ENCODE data around the gene ZNF300. TPM values are rescaled to one million over a fixed set of nuclear protein-coding genes. Genes with fewer than 3 reads are reported as not detected.
"Not testable (repeated sequence)": the region's sequence is repeated elsewhere in the genome, so short reads cannot be mapped to it uniquely, and the experiment has no call there.

The ZNF300 gene
- total RNA-seq, 2 experiments from 2014 or later: 1.1 to 1.2 TPM

DNA sequence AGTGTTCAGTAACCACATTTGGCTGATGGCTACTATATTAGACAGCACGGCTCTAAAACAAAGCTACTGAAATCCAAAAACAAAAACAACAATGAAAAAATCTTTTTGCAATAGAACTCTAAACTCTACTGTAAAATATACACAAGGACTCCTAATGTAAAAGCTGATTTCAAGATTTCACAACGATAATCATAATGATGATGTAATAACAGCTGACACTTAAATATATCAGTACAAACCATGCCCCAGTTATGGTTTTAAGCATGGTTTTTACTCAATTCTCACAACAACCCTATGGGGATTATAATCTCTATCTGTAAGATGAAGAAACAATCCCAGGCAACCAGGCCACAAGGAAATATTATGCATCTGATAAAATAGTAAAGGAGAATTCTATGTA, 3.3 kb downstream of the ZNF300 start:
- TF ChIP-seq, protein P1, sequence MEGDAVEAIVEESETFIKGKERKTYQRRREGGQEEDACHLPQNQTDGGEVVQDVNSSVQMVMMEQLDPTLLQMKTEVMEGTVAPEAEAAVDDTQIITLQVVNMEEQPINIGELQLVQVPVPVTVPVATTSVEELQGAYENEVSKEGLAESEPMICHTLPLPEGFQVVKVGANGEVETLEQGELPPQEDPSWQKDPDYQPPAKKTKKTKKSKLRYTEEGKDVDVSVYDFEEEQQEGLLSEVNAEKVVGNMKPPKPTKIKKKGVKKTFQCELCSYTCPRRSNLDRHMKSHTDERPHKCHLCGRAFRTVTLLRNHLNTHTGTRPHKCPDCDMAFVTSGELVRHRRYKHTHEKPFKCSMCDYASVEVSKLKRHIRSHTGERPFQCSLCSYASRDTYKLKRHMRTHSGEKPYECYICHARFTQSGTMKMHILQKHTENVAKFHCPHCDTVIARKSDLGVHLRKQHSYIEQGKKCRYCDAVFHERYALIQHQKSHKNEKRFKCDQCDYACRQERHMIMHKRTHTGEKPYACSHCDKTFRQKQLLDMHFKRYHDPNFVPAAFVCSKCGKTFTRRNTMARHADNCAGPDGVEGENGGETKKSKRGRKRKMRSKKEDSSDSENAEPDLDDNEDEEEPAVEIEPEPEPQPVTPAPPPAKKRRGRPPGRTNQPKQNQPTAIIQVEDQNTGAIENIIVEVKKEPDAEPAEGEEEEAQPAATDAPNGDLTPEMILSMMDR (IDR thresholded peaks at IDR 0.05): no peak
- Mint-ChIP-seq H3K9me3 (peaks cover 52% of the 10 kb centered on the region), H3K4me3 (no peak overlapping the region), H3K36me3 (ENCODE audit: low read depth) (peaks cover 46% of the 10 kb centered on the region), H3K27me3 (peaks cover 18% of the 10 kb centered on the region), H3K4me1 (ENCODE audit: low read depth) (peaks cover 4% of the 10 kb centered on the region), H3K27ac (no peak overlapping the region)
- ChIA-PET CTCF (no interaction called here), POLR2A (no interaction called here)
- no peak for ATAC-seq
- DNase-seq: no peak
- intact Hi-C loops (cut with micrococcal nuclease): no loop called here

DNA sequence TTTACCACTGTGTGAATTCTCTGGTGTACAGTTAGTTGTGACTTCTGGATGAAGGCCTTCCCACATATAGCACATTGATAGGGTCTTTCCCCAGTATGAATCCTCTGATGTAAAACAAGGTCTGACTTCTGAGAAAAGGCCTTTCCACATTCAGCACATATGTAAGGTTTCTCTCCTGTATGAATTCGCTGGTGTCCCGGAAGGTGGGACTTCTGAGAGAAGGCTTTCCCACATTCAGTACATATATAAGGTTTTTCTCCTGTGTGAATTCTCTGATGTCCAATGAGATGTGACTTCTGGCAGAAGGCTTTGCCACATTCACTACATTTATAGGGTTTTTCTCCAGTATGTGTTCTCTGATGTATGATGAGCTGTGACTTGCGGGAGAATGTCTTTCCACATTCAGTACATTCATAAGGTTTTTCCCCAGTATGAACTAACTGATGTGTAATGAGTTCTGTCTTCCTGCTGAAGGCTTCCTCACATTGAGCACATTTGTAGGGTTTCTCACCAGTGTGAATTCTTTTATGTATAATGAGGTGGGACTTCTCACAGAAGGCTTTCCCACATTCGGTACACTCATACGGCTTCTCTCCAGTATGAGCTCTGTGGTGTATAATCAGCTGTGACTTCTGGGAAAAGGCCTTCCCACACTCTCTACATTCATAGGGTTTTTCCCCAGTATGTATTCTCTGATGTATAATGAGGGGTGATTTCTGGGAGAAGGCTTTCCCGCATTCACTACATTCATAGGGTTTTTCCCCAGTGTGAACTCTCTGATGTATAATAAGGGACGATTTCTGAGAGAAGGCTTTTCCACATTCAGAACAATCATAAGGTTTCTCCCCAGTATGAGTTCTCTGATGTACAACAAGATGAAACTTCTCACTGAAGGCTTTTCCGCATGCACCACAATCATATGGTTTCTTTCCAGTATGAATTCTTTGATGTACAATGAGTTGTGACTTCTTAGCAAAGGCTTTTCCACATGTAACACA, 9.1 kb downstream of the ZNF300 start:
- DNase-seq (no peak), ATAC-seq (no peak)
- TF ChIP-seq, protein P1 (IDR thresholded peaks at IDR 0.05): no peak
- H3K4me3 Mint-ChIP-seq: no peak overlapping the region
- intact Hi-C loops (cut with micrococcal nuclease): no loop called here
- H3K27ac Mint-ChIP-seq: no peak overlapping the region
- H3K36me3 Mint-ChIP-seq (ENCODE audit: low read depth): peaks cover 50% of the 10 kb centered on the region
- ChIA-PET CTCF (interaction anchor here (1.0 kb wide), 2 partner anchors 8 to 11 kb away, joined by 3 read pairs; no protein-coding TSS in a partner anchor), POLR2A (no interaction called here)
- H3K9me3 Mint-ChIP-seq: peaks cover 54% of the 10 kb centered on the region
- H3K27me3 Mint-ChIP-seq: no peaks in the 10 kb centered on the region
- H3K4me1 Mint-ChIP-seq (ENCODE audit: low read depth): no peaks in the 10 kb centered on the region

DNA sequence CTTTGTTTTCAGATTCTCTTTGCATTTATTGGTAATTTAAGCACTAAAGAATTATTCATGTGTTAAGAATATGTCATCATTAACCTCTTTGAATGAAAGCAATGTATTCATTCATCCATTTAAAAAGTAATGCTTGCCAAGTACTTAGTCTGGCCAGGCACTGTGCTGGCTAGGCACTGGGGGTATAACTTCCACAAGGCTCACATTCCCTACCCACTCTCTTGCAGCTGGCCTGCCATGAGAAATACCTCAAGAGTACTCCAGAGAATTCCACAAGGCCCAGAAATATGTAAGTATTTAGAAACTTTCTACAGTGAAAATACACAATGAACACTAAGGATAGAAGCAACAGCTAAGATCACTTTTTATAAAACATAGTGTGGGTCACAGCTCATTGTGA, 25.4 kb downstream of the ZNF300 start:
- Mint-ChIP-seq H3K4me1 (ENCODE audit: low read depth) (no peaks in the 10 kb centered on the region), H3K27me3 (no peaks in the 10 kb centered on the region), H3K4me3 (no peak overlapping the region), H3K9me3 (peaks cover 25% of the 10 kb centered on the region), H3K27ac (no peak overlapping the region), H3K36me3 (ENCODE audit: low read depth) (no peaks in the 10 kb centered on the region)
- POLR2A ChIA-PET: no interaction called here
- CTCF ChIA-PET: interaction anchor here (1.0 to 1.3 kb wide), 2 partner anchors 8 to 33 kb away, joined by 3 to 5 read pairs; no protein-coding TSS in a partner anchor
- TF ChIP-seq, protein P1 (IDR thresholded peaks at IDR 0.05): no peak
- DNase-seq (no peak), ATAC-seq (no peak)
- intact Hi-C loops (cut with micrococcal nuclease): no loop called here

DNA sequence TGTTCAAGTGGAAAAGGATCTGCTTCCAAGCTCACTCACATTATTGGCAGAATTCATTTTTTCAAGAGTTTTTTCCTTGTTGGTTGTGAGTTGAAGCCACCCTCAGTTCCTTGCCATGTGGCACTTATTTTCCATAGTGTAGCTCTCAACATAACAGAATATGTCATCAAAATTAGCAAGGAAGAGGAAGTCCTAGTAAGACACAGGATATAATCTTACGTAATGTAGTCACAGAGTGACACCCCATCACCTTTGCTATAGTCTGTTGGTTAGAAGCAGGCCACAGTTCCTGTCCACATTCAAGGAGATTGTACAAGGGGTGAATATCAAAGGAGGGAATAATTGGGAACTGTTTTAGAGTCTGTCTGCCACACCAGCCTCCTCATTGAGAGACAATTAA, 42.7 kb downstream of the ZNF300 start:
- ATAC-seq (no peak), DNase-seq (no peak)
- Mint-ChIP-seq H3K36me3 (ENCODE audit: low read depth) (peaks cover 7% of the 10 kb centered on the region), H3K9me3 (peaks cover 14% of the 10 kb centered on the region), H3K4me1 (ENCODE audit: low read depth) (no peaks in the 10 kb centered on the region), H3K27me3 (peaks cover 1% of the 10 kb centered on the region), H3K4me3 (no peak overlapping the region), H3K27ac (no peak overlapping the region)
- POLR2A ChIA-PET: no interaction called here
- TF ChIP-seq, protein P1 (IDR thresholded peaks at IDR 0.05): no peak
- CTCF ChIA-PET: no interaction called here
- intact Hi-C loops (cut with micrococcal nuclease): no loop called here

DNA sequence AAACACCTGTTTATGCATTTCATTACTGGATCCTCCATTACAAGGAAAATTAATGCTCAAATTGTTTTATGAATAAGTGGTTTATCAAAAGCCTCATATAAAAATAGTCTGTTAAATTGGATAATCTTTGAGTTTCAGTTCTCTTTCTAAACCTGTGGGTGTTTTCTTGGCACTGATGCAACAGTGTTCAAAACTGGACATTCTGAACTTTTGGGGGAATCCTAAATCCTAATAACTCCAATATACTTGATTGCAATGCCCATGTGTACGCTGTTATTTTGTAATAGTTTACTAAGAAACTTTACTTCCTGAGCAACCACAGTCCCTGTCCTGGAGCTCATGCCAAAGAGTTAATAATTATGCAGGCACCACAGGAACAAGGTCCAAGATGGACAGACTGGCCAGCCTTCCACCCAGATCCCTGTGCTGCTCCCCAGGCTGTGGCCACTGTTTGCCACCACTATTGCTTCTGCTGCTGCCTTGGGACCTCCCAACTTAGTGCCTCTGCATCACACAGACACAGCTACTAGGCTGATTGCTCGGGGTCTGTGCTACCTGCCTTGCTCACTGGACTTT, 44.4 kb downstream of the ZNF300 start:
- intact Hi-C loops (cut with micrococcal nuclease): no loop called here
- POLR2A ChIA-PET: no interaction called here
- Mint-ChIP-seq H3K27me3 (peaks cover 1% of the 10 kb centered on the region), H3K4me1 (ENCODE audit: low read depth) (no peaks in the 10 kb centered on the region), H3K36me3 (ENCODE audit: low read depth) (peaks cover 7% of the 10 kb centered on the region), H3K9me3 (peaks cover 7% of the 10 kb centered on the region), H3K27ac (no peak overlapping the region), H3K4me3 (no peak overlapping the region)
- CTCF ChIA-PET: interaction anchor here (2.1 kb wide), 1 partner anchor 13 kb away, joined by 6 read pairs; no protein-coding TSS in a partner anchor
- DNase-seq (no peak), ATAC-seq (no peak)
- TF ChIP-seq, protein P1 (IDR thresholded peaks at IDR 0.05): no peak

DNA sequence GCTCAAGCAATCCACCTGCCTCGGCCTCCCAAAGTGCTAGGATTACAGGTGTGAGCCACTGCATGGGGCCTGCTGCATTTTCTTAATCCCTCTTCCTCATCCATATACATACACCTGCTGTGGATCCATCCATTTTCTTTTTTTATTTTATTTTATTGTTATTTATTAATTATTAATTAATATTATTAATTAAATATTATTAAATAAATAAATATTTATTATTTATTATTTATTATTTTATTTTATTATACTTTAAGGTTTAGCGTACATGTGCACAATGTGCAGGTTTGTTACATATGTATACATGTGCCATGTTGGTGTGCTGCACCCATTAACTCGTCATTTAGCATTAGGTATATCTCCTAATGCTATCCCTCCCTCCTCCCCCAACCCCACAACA, 48.1 kb downstream of the ZNF300 start:
- H3K27me3 Mint-ChIP-seq; POLR2A ChIA-PET; DNase-seq; H3K4me1 Mint-ChIP-seq (ENCODE audit: low read depth); intact Hi-C loops (cut with micrococcal nuclease); ATAC-seq; H3K27ac Mint-ChIP-seq; H3K36me3 Mint-ChIP-seq (ENCODE audit: low read depth); CTCF ChIA-PET; H3K4me3 Mint-ChIP-seq: not testable (repeated sequence)
- peaks cover 11% of the 10 kb centered on the region for H3K9me3 Mint-ChIP-seq
